Measurements from ENCODE around the gene DSTN.

The DSTN gene

GRCh38 chr20:17573463-17573862 lies 3.6 kb downstream of the DSTN start:
- no peak for DNase-seq (ENCODE audit: low read depth, low spot score)
- H3K27ac ChIP-seq, result no peak overlapping the region

- no peak overlapping the region for H3K27ac ChIP-seq
- no peak for DNase-seq (ENCODE audit: low read depth, low spot score)
Measured at GRCh38 chr20:17576215-17576614, 6.3 kb downstream of the DSTN start.

GRCh38 chr20:17579369-17580039 lies 9.6 kb downstream of the DSTN start:
- DNase-seq (ENCODE audit: low read depth, low spot score), result no peak
- H3K27ac ChIP-seq, result peak overlapping the region; percentile 53

GRCh38 chr20:17580895-17581294 lies 11.0 kb downstream of the DSTN start:
- no peak for DNase-seq (ENCODE audit: low read depth, low spot score)
- H3K27ac ChIP-seq, result peak overlapping the region; percentile 53

GRCh38 chr20:17583126-17583525 lies 13.3 kb downstream of the DSTN start:
- H3K27ac ChIP-seq, result no peak overlapping the region
- no peak for DNase-seq (ENCODE audit: low read depth, low spot score)

- no peak overlapping the region for H3K27ac ChIP-seq
- DNase-seq (ENCODE audit: low read depth, low spot score), result no peak
Measured at GRCh38 chr20:17584689-17585088, 14.8 kb downstream of the DSTN start.

GRCh38 chr20:17586250-17586649 lies 16.4 kb downstream of the DSTN start:
- no peak overlapping the region for H3K27ac ChIP-seq
- no peak for DNase-seq (ENCODE audit: low read depth, low spot score)

GRCh38 chr20:17587148-17587547 lies 17.3 kb downstream of the DSTN start:
- H3K27ac ChIP-seq, result no peak overlapping the region
- no peak for DNase-seq (ENCODE audit: low read depth, low spot score)

GRCh38 chr20:17587824-17588223 lies 17.9 kb downstream of the DSTN start:
- H3K27ac ChIP-seq, result no peak overlapping the region
- no peak for DNase-seq (ENCODE audit: low read depth, low spot score)

GRCh38 chr20:17589161-17589834 lies 19.4 kb downstream of the DSTN start:
- no peak overlapping the region for H3K27ac ChIP-seq
- DNase-seq (ENCODE audit: low read depth, low spot score), result no peak

- no peak overlapping the region for H3K27ac ChIP-seq
- no peak for DNase-seq (ENCODE audit: low read depth, low spot score)
Measured at GRCh38 chr20:17590245-17590644, 20.4 kb downstream of the DSTN start.

GRCh38 chr20:17593902-17594301 lies 24.0 kb downstream of the DSTN start:
- H3K27ac ChIP-seq, result peak overlapping the region; percentile 61
- no peak for DNase-seq (ENCODE audit: low read depth, low spot score)

- peak; percentile 64 for DNase-seq (ENCODE audit: low read depth, low spot score)
- H3K27ac ChIP-seq, result peak overlapping the region; percentile 61
Measured at GRCh38 chr20:17594443-17594842, 24.6 kb downstream of the DSTN start.

GRCh38 chr20:17595856-17596255 lies 26.0 kb downstream of the DSTN start:
- no peak overlapping the region for H3K27ac ChIP-seq
- no peak for DNase-seq (ENCODE audit: low read depth, low spot score)

- H3K27ac ChIP-seq, result no peak overlapping the region
- no peak for DNase-seq (ENCODE audit: low read depth, low spot score)
Measured at GRCh38 chr20:17598013-17598550, 28.2 kb downstream of the DSTN start.

- no peak overlapping the region for H3K27ac ChIP-seq
- DNase-seq (ENCODE audit: low read depth, low spot score), result no peak
Measured at GRCh38 chr20:17601957-17602356, 32.1 kb downstream of the DSTN start.

- H3K27ac ChIP-seq, result no peak overlapping the region
- DNase-seq (ENCODE audit: low read depth, low spot score), result no peak
Measured at GRCh38 chr20:17602493-17602892, 32.6 kb downstream of the DSTN start.

GRCh38 chr20:17605131-17605660 lies 35.3 kb downstream of the DSTN start:
- no peak for DNase-seq (ENCODE audit: low read depth, low spot score)
- peak overlapping the region; percentile 27 for H3K27ac ChIP-seq

GRCh38 chr20:17606001-17606400 lies 36.1 kb downstream of the DSTN start:
- no peak for DNase-seq (ENCODE audit: low read depth, low spot score)
- H3K27ac ChIP-seq, result peak overlapping the region; percentile 27

GRCh38 chr20:17608701-17609497 lies 39.0 kb downstream of the DSTN start:
- peak overlapping the region; percentile 59 for H3K27ac ChIP-seq
- no peak for DNase-seq (ENCODE audit: low read depth, low spot score)
